ENCODE data around the gene TIGIT.

DNA sequence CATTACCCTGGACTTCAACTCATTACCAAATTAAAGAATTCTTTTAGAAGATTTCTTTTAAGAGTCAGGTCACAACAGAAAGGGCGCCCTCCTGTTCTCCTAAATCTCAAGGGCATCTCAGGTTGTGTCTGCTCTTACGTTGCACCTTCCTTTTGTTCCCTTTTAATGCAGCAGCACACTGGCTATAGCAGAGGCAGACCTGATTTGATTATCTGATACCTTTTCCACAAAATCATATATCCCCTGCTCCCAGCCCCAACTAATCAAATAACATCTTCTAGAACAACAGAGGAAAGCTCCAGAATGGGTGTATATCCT is 40.1 kb downstream of the TIGIT start:
- TF ChIP-seq CTCF (IDR thresholded peaks at IDR 0.05; ENCODE audit: poor library complexity) (no peak), EZH2phosphoT487 (IDR thresholded peaks at IDR 0.05; ENCODE audit: low read depth, severe bottlenecking, unreplicated experiment) (no peak)

Data from hepatocyte (in vitro differentiated cells).